Measurements from ENCODE around the gene WWOX.

The WWOX gene

DNA sequence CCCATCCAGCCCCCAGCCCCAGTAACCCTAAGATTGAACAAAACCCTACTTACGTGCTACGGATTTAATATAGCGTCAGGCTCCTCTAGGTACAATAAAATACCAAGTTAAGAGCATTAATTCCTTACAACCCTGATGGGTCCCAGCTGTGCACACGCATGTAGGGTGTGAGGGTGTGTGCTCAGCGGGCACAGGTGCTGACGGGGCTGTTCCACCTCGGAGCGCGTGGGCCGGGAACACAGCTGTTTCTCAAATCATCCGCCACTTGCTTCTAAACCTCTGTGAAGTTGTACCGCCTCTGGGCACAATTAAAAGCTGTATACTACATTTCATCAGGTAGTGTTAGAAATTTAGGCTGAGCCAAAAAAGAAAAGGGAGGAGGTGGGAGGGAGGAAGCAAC is 1022.5 kb downstream of the WWOX start:
- Histone ChIP-seq H3K9me3 (no peaks in the 10 kb centered on the region), H3K36me3 (no peaks in the 10 kb centered on the region), H3K4me1 (ENCODE audit: control insufficient read depth in 1 of 2, insufficient read depth in 1 of 2, low read depth in 1 of 2, low read length in 1 of 2) (no peaks in the 10 kb centered on the region), H3K4me3 (ENCODE audit: low read depth in 1 of 2, low read length in 1 of 2) (no peak overlapping the region), H3K27ac (no peak overlapping the region), H3K27me3 (no peaks in the 10 kb centered on the region)
- TF ChIP-seq, protein P1, sequence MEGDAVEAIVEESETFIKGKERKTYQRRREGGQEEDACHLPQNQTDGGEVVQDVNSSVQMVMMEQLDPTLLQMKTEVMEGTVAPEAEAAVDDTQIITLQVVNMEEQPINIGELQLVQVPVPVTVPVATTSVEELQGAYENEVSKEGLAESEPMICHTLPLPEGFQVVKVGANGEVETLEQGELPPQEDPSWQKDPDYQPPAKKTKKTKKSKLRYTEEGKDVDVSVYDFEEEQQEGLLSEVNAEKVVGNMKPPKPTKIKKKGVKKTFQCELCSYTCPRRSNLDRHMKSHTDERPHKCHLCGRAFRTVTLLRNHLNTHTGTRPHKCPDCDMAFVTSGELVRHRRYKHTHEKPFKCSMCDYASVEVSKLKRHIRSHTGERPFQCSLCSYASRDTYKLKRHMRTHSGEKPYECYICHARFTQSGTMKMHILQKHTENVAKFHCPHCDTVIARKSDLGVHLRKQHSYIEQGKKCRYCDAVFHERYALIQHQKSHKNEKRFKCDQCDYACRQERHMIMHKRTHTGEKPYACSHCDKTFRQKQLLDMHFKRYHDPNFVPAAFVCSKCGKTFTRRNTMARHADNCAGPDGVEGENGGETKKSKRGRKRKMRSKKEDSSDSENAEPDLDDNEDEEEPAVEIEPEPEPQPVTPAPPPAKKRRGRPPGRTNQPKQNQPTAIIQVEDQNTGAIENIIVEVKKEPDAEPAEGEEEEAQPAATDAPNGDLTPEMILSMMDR (IDR thresholded peaks at IDR 0.05), result no peak

DNA sequence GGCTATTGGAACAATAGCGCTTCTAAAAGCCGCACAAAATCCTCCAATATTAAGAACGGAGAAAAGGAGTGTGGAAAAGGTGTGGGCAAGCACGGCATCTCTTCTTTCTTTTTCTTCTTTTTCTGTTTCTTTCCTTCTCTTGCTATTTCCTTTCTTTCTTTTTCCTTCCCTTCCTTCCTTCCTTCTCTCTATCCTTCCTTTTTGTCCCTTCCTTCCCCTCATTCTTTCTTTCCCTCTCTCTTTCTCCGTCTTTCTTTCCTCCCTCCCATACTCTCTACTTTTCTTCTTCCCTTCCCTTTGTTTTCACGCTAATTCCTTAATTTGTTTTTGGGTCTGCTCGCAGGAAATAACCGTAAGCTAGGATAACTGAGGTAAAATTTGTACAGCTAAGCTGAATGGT is 1022.9 kb downstream of the WWOX start:
- Histone ChIP-seq H3K36me3 (no peaks in the 10 kb centered on the region), H3K4me1 (ENCODE audit: control insufficient read depth in 1 of 2, insufficient read depth in 1 of 2, low read depth in 1 of 2, low read length in 1 of 2) (no peaks in the 10 kb centered on the region), H3K9me3 (no peaks in the 10 kb centered on the region), H3K27me3 (no peaks in the 10 kb centered on the region), H3K27ac (no peak overlapping the region), H3K4me3 (ENCODE audit: low read depth in 1 of 2, low read length in 1 of 2) (no peak overlapping the region)
- TF ChIP-seq, protein P1 (IDR thresholded peaks at IDR 0.05), result no peak

DNA sequence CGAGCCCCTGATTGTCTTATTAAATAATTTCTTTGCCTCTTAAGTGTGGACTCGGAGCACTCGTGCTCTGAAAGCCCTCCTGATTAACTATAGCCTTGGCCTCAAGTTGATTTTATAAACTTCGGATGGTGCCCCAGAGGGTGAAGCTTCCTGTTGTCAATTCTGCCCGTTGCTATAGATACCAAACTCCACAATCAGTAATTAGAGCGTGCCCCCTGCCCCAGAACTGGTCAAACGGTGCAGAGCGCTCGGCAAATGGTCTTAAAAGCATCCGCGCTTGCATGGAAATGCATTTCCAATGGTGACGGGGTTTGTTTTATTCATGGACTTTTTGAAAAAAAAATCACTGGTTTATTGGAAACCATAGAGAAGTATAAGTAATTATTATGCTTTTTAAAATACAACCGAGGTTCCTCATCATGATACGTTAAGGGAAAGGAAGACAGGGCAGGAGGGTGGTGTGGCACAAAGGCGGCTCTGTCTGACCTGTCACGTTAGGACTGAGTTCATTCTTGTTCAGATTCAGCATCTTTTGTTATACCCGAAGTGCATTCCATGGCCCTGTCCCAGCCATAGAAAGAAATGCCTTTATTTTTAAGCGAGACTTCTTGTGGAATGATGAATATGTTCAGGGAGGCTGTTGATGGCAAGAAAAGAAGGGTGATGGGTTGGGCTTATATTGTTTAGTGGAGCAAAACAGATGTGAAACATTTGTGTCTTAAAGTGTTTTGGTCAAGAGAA is 1024.7 kb downstream of the WWOX start:
- TF ChIP-seq, protein P1 (IDR thresholded peaks at IDR 0.05), result no peak

DNA sequence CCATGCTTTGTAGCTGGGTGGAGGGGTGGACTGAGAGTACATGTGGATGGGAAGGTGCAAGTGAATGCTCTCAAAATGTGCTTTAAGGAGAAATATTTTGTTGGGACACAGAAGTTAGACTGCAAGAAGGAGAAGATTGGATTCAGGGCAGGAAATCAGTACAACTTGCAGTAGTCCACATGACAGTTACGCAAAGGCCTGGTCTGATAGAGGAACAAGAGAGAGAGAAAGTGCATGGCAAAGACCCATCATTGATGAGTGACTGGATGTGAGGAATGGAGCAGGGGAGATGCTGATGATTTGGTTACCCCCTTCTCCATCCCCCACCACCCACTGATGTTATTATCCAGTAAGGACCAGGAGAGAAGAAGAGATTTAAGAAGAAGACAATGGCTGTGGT is 1028.3 kb downstream of the WWOX start:
- no peak overlapping the region for H3K27ac ChIP-seq
- no peak overlapping the region for H3K4me3 ChIP-seq (ENCODE audit: low read depth in 1 of 2, low read length in 1 of 2)
- no peaks in the 10 kb centered on the region for H3K36me3 ChIP-seq
- no peaks in the 10 kb centered on the region for H3K27me3 ChIP-seq
- peaks cover 0 to 6% of the 10 kb centered on the region in 2 experiments for H3K4me1 ChIP-seq (ENCODE audit: control insufficient read depth in 1 of 2, insufficient read depth in 1 of 2, low read depth in 1 of 2, low read length in 1 of 2)
- TF ChIP-seq, protein P1 (IDR thresholded peaks at IDR 0.05), result no peak
- H3K9me3 ChIP-seq, result no peaks in the 10 kb centered on the region

More for the DNA sequence above, 1024.7 kb downstream of the WWOX start:
- Histone ChIP-seq H3K9me3 (no peaks in the 10 kb centered on the region), H3K4me3 (ENCODE audit: low read depth in 1 of 2, low read length in 1 of 2) (no peak overlapping the region), H3K27ac (no peak overlapping the region), H3K27me3 (no peaks in the 10 kb centered on the region), H3K36me3 (no peaks in the 10 kb centered on the region), H3K4me1 (ENCODE audit: control insufficient read depth in 1 of 2, insufficient read depth in 1 of 2, low read depth in 1 of 2, low read length in 1 of 2) (peaks cover 0 to 6% of the 10 kb centered on the region in 2 experiments)

DNA sequence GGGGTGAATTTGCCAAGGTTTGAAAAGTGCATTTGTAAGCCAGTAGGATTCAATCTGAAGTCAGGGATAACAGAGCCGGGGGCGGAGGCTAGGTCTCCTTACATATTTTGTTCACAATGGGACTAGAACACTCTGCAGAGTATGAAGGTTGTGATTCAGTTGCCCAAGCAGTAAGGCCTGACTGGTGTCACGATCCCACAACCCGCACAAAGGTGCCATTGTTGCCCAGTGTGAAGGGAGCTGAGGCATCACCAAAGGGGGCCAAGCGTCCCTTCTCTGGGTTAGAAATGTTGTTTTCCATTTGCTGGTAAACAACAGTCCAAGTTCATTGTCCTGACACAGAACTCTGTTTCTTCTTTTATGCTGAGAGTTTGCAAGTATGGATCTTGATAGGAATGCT is 1029.3 kb downstream of the WWOX start:
- Histone ChIP-seq H3K9me3 (no peaks in the 10 kb centered on the region), H3K27ac (no peak overlapping the region), H3K36me3 (no peaks in the 10 kb centered on the region), H3K4me1 (ENCODE audit: control insufficient read depth in 1 of 2, insufficient read depth in 1 of 2, low read depth in 1 of 2, low read length in 1 of 2) (peaks cover 0 to 14% of the 10 kb centered on the region in 2 experiments), H3K4me3 (ENCODE audit: low read depth in 1 of 2, low read length in 1 of 2) (no peak overlapping the region), H3K27me3 (no peaks in the 10 kb centered on the region)
- TF ChIP-seq, protein P1 (IDR thresholded peaks at IDR 0.05), result no peak
